Tibial nerve (tissue), 4 donors: ENCODE results near the gene CRTC1.

Experiments used
- CTCF ChIP-seq, 5 experiments: fragments of 200-600 bp in 3 of 5; fragments of 450-650 bp in 2 of 5; sonication (generic) in 3 of 5; IDR thresholded peaks; one replicate each; pipeline ENCODE4 v1.5.1; 2016 to 2019; ENCODE audit warnings: antibody characterized with exemption in 5 of 5, mild to moderate bottlenecking in 3 of 5, moderate library complexity in 2 of 5
- EP300 ChIP-seq, 2 donors: sonication (generic); formaldehyde crosslinking; IDR thresholded peaks; one replicate each; pipeline ENCODE4 v1.6.1; 2017; ENCODE audit warnings: antibody characterized with exemption in 2 of 2, mild to moderate bottlenecking in 1 of 2
- POLR2A ChIP-seq, 2 donors: fragments of 450-650 bp; IDR thresholded peaks; one replicate each; pipeline ENCODE4 v1.6.1; 2017; ENCODE audit warnings: antibody characterized with exemption in 2 of 2, mild to moderate bottlenecking in 2 of 2, moderate library complexity in 2 of 2

- TF ChIP-seq CTCF (IDR thresholded peaks at IDR 0.05) (no peak), POLR2A (IDR thresholded peaks at IDR 0.05) (no peak), EP300 (IDR thresholded peaks at IDR 0.05) (no peak)
Measured at GRCh38 chr19:18729933-18730530, 46.6 kb downstream of the CRTC1 start.
